Suprapubic skin (tissue), 4 donors: Measurements from ENCODE around the gene YWHAH.

Experiments used
- POLR2A ChIP-seq, 2 donors: fragments of 450-650 bp; IDR thresholded peaks; one replicate each; pipeline ENCODE4 v1.6.1; 2017; ENCODE audit warnings: antibody characterized with exemption in 2 of 2, mild to moderate bottlenecking in 2 of 2, moderate library complexity in 2 of 2
- POLR2AphosphoS5 ChIP-seq, 3 donors: sonication (generic); formaldehyde crosslinking; IDR thresholded peaks; one replicate each; pipeline ENCODE4 v1.6.1; 2017; ENCODE audit warnings: antibody characterized with exemption in 3 of 3
- TF ChIP-seq, protein P1 (sequence below), 2 donors: fragments of 200-600 bp in 1 of 2; fragments of 450-650 bp in 1 of 2; sonication (generic) in 1 of 2; IDR thresholded peaks; one replicate each; pipeline ENCODE4 v1.5.1; 2016 to 2019; ENCODE audit warnings: antibody characterized with exemption in 2 of 2, mild to moderate bottlenecking in 1 of 2, moderate library complexity in 1 of 2

- no peak for TF ChIP-seq POLR2AphosphoS5 (IDR thresholded peaks at IDR 0.05)
- TF ChIP-seq, protein P1, sequence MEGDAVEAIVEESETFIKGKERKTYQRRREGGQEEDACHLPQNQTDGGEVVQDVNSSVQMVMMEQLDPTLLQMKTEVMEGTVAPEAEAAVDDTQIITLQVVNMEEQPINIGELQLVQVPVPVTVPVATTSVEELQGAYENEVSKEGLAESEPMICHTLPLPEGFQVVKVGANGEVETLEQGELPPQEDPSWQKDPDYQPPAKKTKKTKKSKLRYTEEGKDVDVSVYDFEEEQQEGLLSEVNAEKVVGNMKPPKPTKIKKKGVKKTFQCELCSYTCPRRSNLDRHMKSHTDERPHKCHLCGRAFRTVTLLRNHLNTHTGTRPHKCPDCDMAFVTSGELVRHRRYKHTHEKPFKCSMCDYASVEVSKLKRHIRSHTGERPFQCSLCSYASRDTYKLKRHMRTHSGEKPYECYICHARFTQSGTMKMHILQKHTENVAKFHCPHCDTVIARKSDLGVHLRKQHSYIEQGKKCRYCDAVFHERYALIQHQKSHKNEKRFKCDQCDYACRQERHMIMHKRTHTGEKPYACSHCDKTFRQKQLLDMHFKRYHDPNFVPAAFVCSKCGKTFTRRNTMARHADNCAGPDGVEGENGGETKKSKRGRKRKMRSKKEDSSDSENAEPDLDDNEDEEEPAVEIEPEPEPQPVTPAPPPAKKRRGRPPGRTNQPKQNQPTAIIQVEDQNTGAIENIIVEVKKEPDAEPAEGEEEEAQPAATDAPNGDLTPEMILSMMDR (IDR thresholded peaks at IDR 0.05): no peak
- TF ChIP-seq POLR2A (IDR thresholded peaks at IDR 0.05): no peak
Observed at GRCh38 chr22:31906569-31906968, 37.8 kb upstream of the YWHAH start.
